HEK293 (cell line): ENCODE measurements around the gene NRP2.

ENCODE experiments used
- CTCF ChIA-PET: fragments of 350-600 bp; formaldehyde crosslinking; extraction: SDS; loops from one replicate; lab custom pipeline; 2021; ENCODE audit warnings: antibody characterized with exemption; lab: Yijun Ruan, JAX
- POLR2A ChIA-PET: fragments of 300-600 bp; formaldehyde crosslinking; extraction: SDS; loops from one replicate; lab custom pipeline; 2020; ENCODE audit warnings: antibody characterized with exemption, inconsistent platforms; lab: Yijun Ruan, JAX
- H3K27ac ChIP-seq: fragments of 200-500 bp; sonication (Bioruptor generic); 2 replicates; pipeline ENCODE4 v1.5.1; 2014; ENCODE audit warnings: low read depth, low read length, control low read depth, inconsistent platforms; ENCODE audit errors: extremely low read depth
- H3K36me3 ChIP-seq, 2 experiments: fragments of 200-500 bp in 1 of 2; sonication (Bioruptor generic) in 1 of 2; 1 replicate in 1 of 2; 2 replicates in 1 of 2; pipeline ENCODE4 v1.5.1; 2014 to 2017; ENCODE audit warnings: inconsistent platforms in 2 of 2, low read length in 2 of 2; ENCODE audit not compliant: control insufficient read depth in 2 of 2, insufficient read depth in 1 of 2
- H3K4me1 ChIP-seq: fragments of 200-500 bp; sonication (Bioruptor generic); 2 replicates; pipeline ENCODE4 v1.5.1; 2014; ENCODE audit warnings: mild to moderate bottlenecking, low read length, inconsistent platforms; ENCODE audit not compliant: control insufficient read depth, insufficient read depth
- H3K4me3 ChIP-seq: 2 replicates; pipeline ENCODE4 v1.5.1; 2011; ENCODE audit warnings: low read depth, mild to moderate bottlenecking, control low read depth, low read length, moderate library complexity
- H3K9me3 ChIP-seq: fragments of 200-500 bp; sonication (Bioruptor generic); 2 replicates; pipeline ENCODE4 v1.5.1; 2014; ENCODE audit warnings: low read depth, low read length, inconsistent platforms; ENCODE audit not compliant: control insufficient read depth, insufficient read depth
- MEIS1 ChIP-seq: sonication (generic); formaldehyde crosslinking; IDR thresholded peaks from 2 replicates; pipeline ENCODE4 v1.8.1; 2022; ENCODE audit warnings: missing genetic modification reagents, mild to moderate bottlenecking, borderline replicate concordance
- TRIM28 ChIP-seq: IDR thresholded peaks from 2 replicates; pipeline ENCODE4 v1.6.1; 2011; ENCODE audit warnings: low read length, control low read depth, borderline replicate concordance
- ZBTB7A ChIP-seq: fragments of 450-650 bp; formaldehyde crosslinking; IDR thresholded peaks from 2 replicates; pipeline ENCODE4 v1.5.1; 2016; ENCODE audit warnings: low read depth, missing biosample characterization, missing genetic modification characterization
- ZFP37 ChIP-seq: fragments of 450-650 bp; formaldehyde crosslinking; IDR thresholded peaks from 2 replicates; pipeline ENCODE4 v1.5.1; 2016; ENCODE audit warnings: missing biosample characterization, missing genetic modification characterization
- ZNF10 ChIP-seq: fragments of 450-650 bp; formaldehyde crosslinking; IDR thresholded peaks from 2 replicates; pipeline ENCODE4 v1.5.1; 2017; ENCODE audit warnings: missing biosample characterization, missing genetic modification characterization
- ZNF138 ChIP-seq: fragments of 450-650 bp; formaldehyde crosslinking; IDR thresholded peaks from 2 replicates; pipeline ENCODE4 v1.5.1; 2016; ENCODE audit warnings: missing biosample characterization, missing genetic modification characterization, borderline replicate concordance
- ZNF266 ChIP-seq: fragments of 450-650 bp; formaldehyde crosslinking; IDR thresholded peaks from 2 replicates; pipeline ENCODE4 v1.5.1; 2016; ENCODE audit warnings: missing biosample characterization, missing genetic modification characterization, low read depth
- ZNF37A ChIP-seq: fragments of 450-650 bp; IDR thresholded peaks from 2 replicates; pipeline ENCODE4 v1.5.1; 2018; ENCODE audit warnings: missing biosample characterization, missing genetic modification characterization
- ZNF433 ChIP-seq: fragments of 450-650 bp; formaldehyde crosslinking; IDR thresholded peaks from 2 replicates; pipeline ENCODE4 v1.5.1; 2016; ENCODE audit warnings: missing biosample characterization, missing genetic modification characterization, low read depth
- ZNF514 ChIP-seq: fragments of 450-650 bp; formaldehyde crosslinking; IDR thresholded peaks from 2 replicates; pipeline ENCODE4 v1.5.1; 2016; ENCODE audit warnings: missing biosample characterization, missing genetic modification characterization
- ZNF558 ChIP-seq: fragments of 450-650 bp; formaldehyde crosslinking; IDR thresholded peaks from 2 replicates; pipeline ENCODE4 v1.5.1; 2016; ENCODE audit warnings: missing biosample characterization, missing genetic modification characterization
- ZNF585B ChIP-seq: fragments of 450-650 bp; formaldehyde crosslinking; IDR thresholded peaks from 2 replicates; pipeline ENCODE4 v1.5.1; 2016; ENCODE audit warnings: missing biosample characterization, missing genetic modification characterization
- TF ChIP-seq, protein P1 (sequence below): fragments of 450-650 bp; formaldehyde crosslinking; IDR thresholded peaks from 2 replicates; pipeline ENCODE4 v1.5.1; 2017; ENCODE audit warnings: missing biosample characterization, missing genetic modification characterization
- TF ChIP-seq, protein P2 (sequence below): fragments of 450-650 bp; formaldehyde crosslinking; IDR thresholded peaks from 2 replicates; pipeline ENCODE4 v1.5.1; 2016; ENCODE audit warnings: missing biosample characterization, missing genetic modification characterization
- TF ChIP-seq, protein P3 (sequence below): fragments of 450-650 bp; formaldehyde crosslinking; conservative IDR thresholded peaks from 2 replicates; pipeline ENCODE4 v1.5.1; 2016; ENCODE audit warnings: low read depth, missing biosample characterization, missing genetic modification characterization
- TF ChIP-seq, protein P4 (sequence below): fragments of 450-650 bp; formaldehyde crosslinking; IDR thresholded peaks from 2 replicates; pipeline ENCODE4 v1.5.1; 2016; ENCODE audit warnings: missing biosample characterization, missing genetic modification characterization

NRP2 gene

GRCh38 chr2:205767617-205768016 lies 85.3 kb downstream of the NRP2 start:
- Histone ChIP-seq H3K36me3 (peaks cover 0 to 9% of the 10 kb centered on the region in 2 experiments; a peak in 1 of 3 replicates), H3K4me3 (no peak overlapping the region), H3K9me3 (no peaks in the 10 kb centered on the region), H3K4me1 (peaks cover under 1% of the 10 kb centered on the region; the same call in 1 of the 2 replicates), H3K27ac (no peak overlapping the region)
- ChIA-PET POLR2A (no interaction called here), CTCF (interaction anchor here (0.6 to 1.6 kb wide), 7 partner anchors 56 to 1251 kb away, joined by 3 to 7 read pairs (median 4); no protein-coding TSS in a partner anchor)
- no peak for TF ChIP-seq ZBTB7A (tag by site-specific recombination)
- TF ChIP-seq, protein P1, sequence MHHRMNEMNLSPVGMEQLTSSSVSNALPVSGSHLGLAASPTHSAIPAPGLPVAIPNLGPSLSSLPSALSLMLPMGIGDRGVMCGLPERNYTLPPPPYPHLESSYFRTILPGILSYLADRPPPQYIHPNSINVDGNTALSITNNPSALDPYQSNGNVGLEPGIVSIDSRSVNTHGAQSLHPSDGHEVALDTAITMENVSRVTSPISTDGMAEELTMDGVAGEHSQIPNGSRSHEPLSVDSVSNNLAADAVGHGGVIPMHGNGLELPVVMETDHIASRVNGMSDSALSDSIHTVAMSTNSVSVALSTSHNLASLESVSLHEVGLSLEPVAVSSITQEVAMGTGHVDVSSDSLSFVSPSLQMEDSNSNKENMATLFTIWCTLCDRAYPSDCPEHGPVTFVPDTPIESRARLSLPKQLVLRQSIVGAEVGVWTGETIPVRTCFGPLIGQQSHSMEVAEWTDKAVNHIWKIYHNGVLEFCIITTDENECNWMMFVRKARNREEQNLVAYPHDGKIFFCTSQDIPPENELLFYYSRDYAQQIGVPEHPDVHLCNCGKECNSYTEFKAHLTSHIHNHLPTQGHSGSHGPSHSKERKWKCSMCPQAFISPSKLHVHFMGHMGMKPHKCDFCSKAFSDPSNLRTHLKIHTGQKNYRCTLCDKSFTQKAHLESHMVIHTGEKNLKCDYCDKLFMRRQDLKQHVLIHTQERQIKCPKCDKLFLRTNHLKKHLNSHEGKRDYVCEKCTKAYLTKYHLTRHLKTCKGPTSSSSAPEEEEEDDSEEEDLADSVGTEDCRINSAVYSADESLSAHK (tag by site-specific recombination) = no peak
- TF ChIP-seq ZNF138 (tag by site-specific recombination) = no peak
- no peak for TF ChIP-seq ZFP37 (tag by site-specific recombination)
- TF ChIP-seq ZNF433 (tag by site-specific recombination) = no peak
- no peak for TF ChIP-seq ZNF266 (tag by site-specific recombination)
- TF ChIP-seq TRIM28 = no peak
- no peak for TF ChIP-seq ZNF37A
- no peak for TF ChIP-seq ZNF585B (tag by site-specific recombination)
- TF ChIP-seq, protein P2, sequence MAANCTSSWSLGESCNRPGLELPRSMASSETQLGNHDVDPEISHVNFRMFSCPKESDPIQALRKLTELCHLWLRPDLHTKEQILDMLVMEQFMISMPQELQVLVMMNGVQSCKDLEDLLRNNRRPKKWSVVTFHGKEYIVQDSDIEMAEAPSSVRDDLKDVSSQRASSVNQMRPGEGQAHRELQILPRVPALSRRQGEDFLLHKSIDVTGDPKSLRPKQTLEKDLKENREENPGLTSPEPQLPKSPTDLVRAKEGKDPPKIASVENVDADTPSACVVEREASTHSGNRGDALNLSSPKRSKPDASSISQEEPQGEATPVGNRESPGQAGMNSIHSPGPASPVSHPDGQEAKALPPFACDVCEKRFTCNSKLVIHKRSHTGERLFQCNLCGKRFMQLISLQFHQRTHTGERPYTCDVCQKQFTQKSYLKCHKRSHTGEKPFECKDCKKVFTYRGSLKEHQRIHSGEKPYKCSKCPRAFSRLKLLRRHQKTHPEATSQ (tag by site-specific recombination) = no peak
- TF ChIP-seq ZNF558 (tag by site-specific recombination) = no peak
- no peak for TF ChIP-seq ZNF10
- TF ChIP-seq, protein P3, sequence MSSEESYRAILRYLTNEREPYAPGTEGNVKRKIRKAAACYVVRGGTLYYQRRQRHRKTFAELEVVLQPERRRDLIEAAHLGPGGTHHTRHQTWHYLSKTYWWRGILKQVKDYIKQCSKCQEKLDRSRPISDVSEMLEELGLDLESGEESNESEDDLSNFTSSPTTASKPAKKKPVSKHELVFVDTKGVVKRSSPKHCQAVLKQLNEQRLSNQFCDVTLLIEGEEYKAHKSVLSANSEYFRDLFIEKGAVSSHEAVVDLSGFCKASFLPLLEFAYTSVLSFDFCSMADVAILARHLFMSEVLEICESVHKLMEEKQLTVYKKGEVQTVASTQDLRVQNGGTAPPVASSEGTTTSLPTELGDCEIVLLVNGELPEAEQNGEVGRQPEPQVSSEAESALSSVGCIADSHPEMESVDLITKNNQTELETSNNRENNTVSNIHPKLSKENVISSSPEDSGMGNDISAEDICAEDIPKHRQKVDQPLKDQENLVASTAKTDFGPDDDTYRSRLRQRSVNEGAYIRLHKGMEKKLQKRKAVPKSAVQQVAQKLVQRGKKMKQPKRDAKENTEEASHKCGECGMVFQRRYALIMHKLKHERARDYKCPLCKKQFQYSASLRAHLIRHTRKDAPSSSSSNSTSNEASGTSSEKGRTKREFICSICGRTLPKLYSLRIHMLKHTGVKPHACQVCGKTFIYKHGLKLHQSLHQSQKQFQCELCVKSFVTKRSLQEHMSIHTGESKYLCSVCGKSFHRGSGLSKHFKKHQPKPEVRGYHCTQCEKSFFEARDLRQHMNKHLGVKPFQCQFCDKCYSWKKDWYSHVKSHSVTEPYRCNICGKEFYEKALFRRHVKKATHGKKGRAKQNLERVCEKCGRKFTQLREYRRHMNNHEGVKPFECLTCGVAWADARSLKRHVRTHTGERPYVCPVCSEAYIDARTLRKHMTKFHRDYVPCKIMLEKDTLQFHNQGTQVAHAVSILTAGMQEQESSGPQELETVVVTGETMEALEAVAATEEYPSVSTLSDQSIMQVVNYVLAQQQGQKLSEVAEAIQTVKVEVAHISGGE (tag by site-specific recombination) = no peak
- TF ChIP-seq MEIS1 (CRISPR knock-in tag) = no peak
- no peak for TF ChIP-seq ZNF514 (tag by site-specific recombination)

- CTCF ChIA-PET = interaction anchor here (0.7 to 1.6 kb wide), 6 partner anchors 11 to 933 kb away, joined by 3 to 7 read pairs (median 4); no protein-coding TSS in a partner anchor
- H3K27ac ChIP-seq = no peak overlapping the region
- no peak overlapping the region for H3K4me3 ChIP-seq
- H3K36me3 ChIP-seq = peaks cover 0 to 9% of the 10 kb centered on the region in 2 experiments; a peak in 1 of 3 replicates
- POLR2A ChIA-PET = no interaction called here
- no peaks in the 10 kb centered on the region for H3K9me3 ChIP-seq
- TF ChIP-seq, protein P4, sequence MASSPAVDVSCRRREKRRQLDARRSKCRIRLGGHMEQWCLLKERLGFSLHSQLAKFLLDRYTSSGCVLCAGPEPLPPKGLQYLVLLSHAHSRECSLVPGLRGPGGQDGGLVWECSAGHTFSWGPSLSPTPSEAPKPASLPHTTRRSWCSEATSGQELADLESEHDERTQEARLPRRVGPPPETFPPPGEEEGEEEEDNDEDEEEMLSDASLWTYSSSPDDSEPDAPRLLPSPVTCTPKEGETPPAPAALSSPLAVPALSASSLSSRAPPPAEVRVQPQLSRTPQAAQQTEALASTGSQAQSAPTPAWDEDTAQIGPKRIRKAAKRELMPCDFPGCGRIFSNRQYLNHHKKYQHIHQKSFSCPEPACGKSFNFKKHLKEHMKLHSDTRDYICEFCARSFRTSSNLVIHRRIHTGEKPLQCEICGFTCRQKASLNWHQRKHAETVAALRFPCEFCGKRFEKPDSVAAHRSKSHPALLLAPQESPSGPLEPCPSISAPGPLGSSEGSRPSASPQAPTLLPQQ = no peak
- peaks cover 3% of the 10 kb centered on the region; the same call in 1 of the 2 replicates for H3K4me1 ChIP-seq
Measured at GRCh38 chr2:205768341-205768740, 86.0 kb downstream of the NRP2 start.
